AG08396 (cell line): ENCODE results near the gene TNRC6B.

Experiments
- DNase-seq: peaks from one replicate; pipeline ENCODE4 v3.0.0; 2012; ENCODE audit warnings: low spot score, mixed read lengths

The TNRC6B gene

GRCh38 chr22:40239345-40239683 is 61.6 kb downstream of the TNRC6B start:
- DNase-seq: no peak

DNA sequence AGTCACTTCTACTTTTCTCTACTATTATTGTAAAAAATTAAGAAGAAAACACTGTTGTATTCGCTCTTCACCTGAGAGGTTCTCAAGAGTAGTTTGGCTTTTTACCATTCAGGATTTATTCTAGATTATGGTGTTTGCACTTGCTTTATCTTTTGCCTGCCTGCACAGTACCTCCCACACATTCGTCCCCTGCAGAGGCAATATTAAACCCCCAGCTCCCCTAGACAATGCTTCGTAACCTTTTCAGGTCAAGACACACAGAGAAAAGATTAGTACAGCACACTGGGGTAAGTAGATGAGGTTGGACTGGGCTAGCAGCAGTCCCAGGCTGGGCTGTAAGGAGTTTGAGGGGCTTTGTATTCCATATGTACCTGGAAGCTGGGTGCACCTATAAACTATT is 62.4 kb downstream of the TNRC6B start:
- DNase-seq: no peak

DNA sequence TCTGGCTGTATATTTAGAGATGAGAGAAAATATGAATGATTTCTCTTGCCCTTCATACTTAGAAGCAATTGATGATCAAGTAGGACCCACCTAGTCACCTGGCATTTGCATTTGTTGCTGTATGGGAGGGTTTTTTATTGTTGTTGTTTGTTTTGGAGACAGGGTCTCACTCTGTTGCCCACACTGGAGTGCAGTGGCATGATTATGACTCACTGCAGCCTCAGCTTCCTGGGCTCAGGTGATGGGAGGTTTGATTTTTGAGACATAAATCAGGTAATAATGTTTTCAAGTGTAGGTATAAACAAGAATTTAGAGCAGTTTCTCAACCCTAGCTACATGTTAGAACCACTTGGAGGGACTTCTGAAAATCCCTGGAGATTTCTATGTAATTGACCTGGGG is 63.0 kb downstream of the TNRC6B start:
- DNase-seq: no peak

DNA sequence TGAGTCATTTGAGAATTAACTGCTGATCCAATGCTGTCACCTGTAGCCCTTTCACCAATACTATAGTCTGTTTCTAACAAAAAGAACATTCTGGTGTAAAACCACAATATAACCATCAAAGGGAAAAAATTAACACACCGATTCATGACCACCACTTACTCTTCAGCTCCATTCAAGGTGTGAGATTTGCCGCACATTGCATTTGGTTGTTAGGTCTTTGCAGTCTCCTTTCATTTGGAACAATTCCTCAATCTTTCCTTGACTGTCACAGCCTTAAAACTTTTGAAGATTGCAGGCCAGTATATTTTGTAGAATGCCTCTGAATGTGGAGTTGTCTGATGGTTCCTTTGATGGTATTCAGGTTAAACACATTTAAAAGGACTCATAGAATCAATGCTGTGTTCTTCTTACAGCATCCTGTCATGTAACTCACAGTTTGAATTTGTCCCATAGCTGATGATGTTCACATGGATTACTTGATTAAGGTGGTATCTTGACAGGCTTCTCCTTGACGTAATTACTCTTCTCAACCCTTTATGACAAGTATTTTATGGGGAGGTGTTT is 63.6 kb downstream of the TNRC6B start:
- DNase-seq: no peak

- DNase-seq: no peak
These were observed 66.2 kb downstream of the TNRC6B start for GRCh38 chr22:40243891-40244290.

GRCh38 chr22:40244586-40244985 is 66.9 kb downstream of the TNRC6B start:
- DNase-seq: no peak

GRCh38 chr22:40247976-40248375 is 70.3 kb downstream of the TNRC6B start:
- DNase-seq: no peak

GRCh38 chr22:40249286-40249685 is 71.6 kb downstream of the TNRC6B start:
- no peak for DNase-seq

DNA sequence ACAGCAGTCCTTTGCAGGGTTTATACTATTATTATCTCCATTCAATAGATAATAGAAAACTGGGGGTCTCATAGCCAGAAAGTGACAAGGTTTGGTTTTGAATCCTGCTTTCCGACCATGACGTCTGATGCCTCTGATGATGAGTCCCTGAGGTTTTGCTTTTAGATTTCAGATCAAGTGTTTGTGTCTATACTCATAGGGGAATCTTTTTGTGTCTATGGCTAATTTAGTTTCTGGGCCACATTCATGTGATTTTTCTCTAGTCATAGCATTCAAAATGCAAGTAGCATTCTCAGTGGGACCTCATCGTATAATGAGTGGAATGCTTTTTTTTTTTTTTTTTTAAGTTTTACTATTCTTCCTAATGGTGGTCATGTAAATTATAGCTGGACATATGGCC is 72.9 kb downstream of the TNRC6B start:
- no peak for DNase-seq

DNA sequence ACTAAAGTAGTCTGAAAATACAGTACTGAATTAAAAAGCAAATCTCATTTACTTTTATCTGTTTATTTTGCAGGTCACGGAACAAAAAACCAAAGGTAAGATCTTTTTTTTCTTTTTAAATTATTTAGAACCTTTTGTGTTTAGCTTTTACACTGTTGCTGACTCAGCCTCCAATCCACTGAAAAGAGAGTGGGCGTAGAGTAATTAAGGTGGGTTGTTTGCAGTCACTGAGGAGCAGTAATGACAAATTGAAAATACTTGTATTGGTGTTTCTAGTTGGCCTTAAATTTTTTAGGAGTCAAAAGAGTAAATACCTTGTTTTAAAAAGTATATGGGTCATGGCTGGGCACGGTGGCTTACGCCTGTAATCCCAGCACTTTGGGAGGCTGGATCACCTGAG is 73.4 kb downstream of the TNRC6B start:
- DNase-seq: no peak

DNA sequence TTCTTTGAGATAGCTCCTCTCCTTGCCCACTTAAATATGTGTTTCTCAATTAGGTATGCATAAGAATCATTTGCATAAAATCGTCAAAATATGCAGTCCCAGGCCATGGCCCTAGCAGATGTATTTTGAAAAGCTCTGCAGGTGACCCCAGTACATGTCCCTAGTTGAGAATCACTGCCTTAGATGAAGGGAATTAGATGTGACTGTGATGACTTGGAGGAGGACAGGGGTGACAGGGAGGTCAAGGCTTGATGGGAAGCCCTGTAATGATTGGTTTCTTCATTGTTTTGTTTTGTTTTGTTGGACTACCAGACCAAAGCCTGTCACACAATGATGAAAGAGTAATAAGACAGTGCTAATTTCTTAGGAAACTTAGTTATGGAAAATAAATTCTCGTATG is 74.4 kb downstream of the TNRC6B start:
- no peak for DNase-seq

DNA sequence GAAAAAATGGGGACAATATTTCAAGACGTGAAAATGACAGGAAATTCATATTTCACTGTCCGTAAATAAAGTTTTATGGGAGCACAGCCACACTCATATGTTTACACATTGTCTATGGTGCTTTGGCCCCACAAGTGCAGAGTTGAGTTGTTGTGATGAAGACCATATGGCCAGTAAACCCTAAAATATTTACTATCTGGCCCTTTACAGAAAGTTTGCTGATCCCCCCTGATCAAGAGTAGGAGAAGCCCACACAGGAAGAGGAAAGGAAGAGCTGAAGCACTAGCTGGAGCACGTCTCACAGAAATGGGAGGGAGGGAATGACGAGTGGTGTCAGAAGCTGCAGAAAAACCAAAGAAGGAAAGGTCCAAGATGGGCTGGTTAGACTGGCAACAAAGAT is 78.8 kb downstream of the TNRC6B start:
- no peak for DNase-seq

- DNase-seq: no peak
These were observed 80.3 kb downstream of the TNRC6B start for GRCh38 chr22:40258017-40258416.

DNA sequence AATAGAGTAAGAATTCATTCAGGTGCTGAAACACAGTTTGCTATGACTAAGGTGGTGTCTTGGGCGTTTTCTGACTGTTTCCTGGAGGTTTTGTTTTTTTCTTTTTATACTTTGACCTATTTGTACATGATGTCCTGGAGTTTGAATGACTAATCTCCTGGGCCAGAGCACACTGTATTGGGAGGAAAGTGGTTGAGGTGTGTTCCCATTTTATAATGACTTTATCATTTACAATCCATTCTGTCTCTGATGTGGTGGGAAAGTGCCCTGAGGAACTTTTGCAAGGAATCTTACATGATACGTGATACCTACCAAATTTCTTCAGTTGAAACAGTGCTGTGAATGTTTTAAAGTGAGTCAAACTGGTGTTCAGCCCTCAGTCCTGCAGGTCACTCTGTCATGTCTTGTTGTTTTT is 80.8 kb downstream of the TNRC6B start:
- DNase-seq: no peak

GRCh38 chr22:40261783-40262182 is 84.1 kb downstream of the TNRC6B start:
- DNase-seq: no peak

GRCh38 chr22:40263191-40263590 is 85.5 kb downstream of the TNRC6B start:
- DNase-seq: no peak

GRCh38 chr22:40265783-40266182 is 88.1 kb downstream of the TNRC6B start:
- DNase-seq: no peak

DNA sequence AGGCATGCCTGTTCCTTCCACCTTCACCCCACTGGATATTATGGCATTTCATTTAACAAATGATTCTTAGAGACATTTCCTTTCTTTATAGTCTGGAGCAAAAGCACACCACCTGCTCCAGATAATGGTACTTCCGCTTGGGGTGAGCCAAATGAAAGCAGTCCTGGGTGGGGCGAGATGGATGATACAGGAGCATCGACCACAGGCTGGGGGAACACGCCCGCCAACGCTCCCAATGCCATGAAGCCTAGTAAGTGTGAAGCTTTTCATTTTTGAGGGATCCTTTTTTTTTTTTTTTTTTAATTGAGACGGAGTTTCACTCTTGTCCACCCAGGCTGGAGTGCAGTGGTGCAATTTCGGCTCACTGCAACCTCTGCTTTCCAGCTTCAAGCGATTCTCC is 92.3 kb downstream of the TNRC6B start:
- DNase-seq: no peak

GRCh38 chr22:40270748-40271373 is 93.1 kb downstream of the TNRC6B start:
- DNase-seq: no peak

GRCh38 chr22:40271440-40271839 is 93.7 kb downstream of the TNRC6B start:
- no peak for DNase-seq

DNA sequence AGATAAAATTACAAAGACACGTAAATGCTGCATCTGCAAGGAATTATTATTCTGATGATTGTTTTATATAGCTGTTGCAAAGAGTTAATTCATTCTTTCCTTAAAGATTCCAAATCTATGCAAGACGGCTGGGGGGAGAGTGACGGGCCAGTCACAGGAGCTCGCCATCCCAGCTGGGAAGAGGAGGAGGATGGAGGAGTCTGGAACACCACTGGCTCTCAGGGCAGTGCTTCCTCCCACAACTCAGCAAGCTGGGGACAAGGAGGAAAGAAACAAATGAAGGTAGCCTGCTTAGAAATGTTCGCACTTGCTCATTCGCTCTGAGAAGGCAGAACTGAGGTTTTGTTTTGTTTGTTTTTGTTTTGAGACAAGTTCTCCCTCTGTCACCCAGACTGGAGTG is 95.6 kb downstream of the TNRC6B start:
- DNase-seq: no peak

GRCh38 chr22:40276996-40277823 is 99.5 kb downstream of the TNRC6B start:
- DNase-seq: peak; percentile 34

- DNase-seq: no peak
These were observed 101.3 kb downstream of the TNRC6B start for GRCh38 chr22:40279017-40279416.

DNA sequence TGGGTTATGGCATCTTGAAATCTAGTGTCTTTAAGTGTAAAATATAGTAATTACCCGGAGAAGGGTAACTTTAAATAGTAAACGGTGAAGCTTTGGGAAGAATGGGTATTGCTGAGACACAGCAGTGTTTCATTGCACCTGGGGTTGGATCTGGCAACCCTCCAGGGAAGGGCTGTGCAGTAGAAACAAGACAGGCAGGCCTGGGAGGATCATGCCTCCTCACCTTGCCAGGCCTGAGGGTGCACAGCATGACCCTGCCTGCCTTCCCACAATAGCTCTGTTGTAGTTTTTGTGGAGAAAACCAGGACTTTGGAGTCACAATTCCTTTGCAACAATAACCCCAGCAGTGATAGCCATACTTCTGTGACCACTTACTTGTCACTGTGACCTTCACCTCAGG is 104.0 kb downstream of the TNRC6B start:
- no peak for DNase-seq
